ENCODE measurements around the gene NECAB2.

The NECAB2 gene

GRCh38 chr16:84047206-84047605 lies 79.2 kb downstream of the NECAB2 start:
- no peak for DNase-seq

GRCh38 chr16:84047626-84048025 lies 79.6 kb downstream of the NECAB2 start:
- DNase-seq = no peak

- no peak for DNase-seq
Measured at GRCh38 chr16:84048270-84048669, 80.2 kb downstream of the NECAB2 start.

- DNase-seq = no peak
Measured at GRCh38 chr16:84048871-84049270, 80.8 kb downstream of the NECAB2 start.

GRCh38 chr16:84049403-84050060 lies 81.5 kb downstream of the NECAB2 start:
- no peak for DNase-seq

GRCh38 chr16:84050316-84050715 lies 82.3 kb downstream of the NECAB2 start:
- no peak for DNase-seq

GRCh38 chr16:84052071-84052622 lies 84.1 kb downstream of the NECAB2 start:
- DNase-seq = no peak

All from fibroblast of upper back skin (primary cell).